ENCODE measurements around the gene ATP6V0D1. TPM values are rescaled to one million over a fixed set of nuclear protein-coding genes. Genes with fewer than 3 reads are reported as not detected.

Gene ATP6V0D1
- total and polyA plus RNA-seq, 9 donors, result 32.5 to 113 (median 63.0) TPM

DNA sequence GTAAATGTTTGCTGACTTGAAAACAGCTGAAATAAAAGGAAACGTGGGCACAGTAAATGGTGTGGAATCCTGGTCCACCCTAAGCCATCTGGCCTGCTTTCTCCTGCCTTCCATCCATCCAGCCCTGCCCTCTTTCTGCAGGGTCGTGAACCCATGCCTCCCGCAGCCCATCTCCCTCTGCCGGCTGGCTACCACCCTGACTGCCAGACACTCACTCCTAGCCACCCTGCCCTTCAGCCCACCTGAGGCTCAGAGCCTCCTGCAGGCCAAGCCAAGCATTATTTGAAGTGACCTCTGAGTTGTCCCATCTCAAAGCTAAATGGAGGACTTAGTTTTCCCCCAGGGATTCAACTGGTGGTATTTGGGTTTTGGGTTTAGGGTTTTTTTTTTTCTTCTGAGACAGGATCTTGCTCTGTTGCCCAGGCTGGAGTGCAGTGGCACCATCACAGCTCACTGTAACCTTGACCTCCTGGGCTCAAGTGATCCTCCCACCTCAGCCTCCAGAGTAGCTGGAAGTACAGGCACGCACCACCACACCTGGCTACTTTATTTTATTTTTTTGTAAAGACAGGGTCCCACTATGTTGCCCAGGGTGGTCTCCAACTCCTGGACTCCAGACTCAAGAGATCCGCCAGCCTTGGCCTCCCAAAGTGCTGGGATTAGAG, 73.0 kb downstream of the ATP6V0D1 start:
- Histone ChIP-seq H3K27ac (no peak overlapping the region), H3K4me3 (no peak overlapping the region), H3K27me3 (no peaks in the 10 kb centered on the region), H3K36me3 (no peaks in the 10 kb centered on the region), H3K4me1 (ENCODE audit: insufficient read depth) (no peaks in the 10 kb centered on the region), H3K9me3 (no peaks in the 10 kb centered on the region)
- TF ChIP-seq, protein P1, sequence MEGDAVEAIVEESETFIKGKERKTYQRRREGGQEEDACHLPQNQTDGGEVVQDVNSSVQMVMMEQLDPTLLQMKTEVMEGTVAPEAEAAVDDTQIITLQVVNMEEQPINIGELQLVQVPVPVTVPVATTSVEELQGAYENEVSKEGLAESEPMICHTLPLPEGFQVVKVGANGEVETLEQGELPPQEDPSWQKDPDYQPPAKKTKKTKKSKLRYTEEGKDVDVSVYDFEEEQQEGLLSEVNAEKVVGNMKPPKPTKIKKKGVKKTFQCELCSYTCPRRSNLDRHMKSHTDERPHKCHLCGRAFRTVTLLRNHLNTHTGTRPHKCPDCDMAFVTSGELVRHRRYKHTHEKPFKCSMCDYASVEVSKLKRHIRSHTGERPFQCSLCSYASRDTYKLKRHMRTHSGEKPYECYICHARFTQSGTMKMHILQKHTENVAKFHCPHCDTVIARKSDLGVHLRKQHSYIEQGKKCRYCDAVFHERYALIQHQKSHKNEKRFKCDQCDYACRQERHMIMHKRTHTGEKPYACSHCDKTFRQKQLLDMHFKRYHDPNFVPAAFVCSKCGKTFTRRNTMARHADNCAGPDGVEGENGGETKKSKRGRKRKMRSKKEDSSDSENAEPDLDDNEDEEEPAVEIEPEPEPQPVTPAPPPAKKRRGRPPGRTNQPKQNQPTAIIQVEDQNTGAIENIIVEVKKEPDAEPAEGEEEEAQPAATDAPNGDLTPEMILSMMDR (IDR thresholded peaks at IDR 0.05), result no peak
- TF ChIP-seq EP300 (IDR thresholded peaks at IDR 0.05), result no peak
- no peak for TF ChIP-seq POLR2A (IDR thresholded peaks at IDR 0.05)
- no peak for DNase-seq
- intact Hi-C loops (cut with DNase I), result loop anchor here in 1 of 4 donors (5.0 kb wide), 1 partner anchor 126 kb away; no protein-coding TSS in a partner anchor
- WGBS, 3 donors, result 78 to 80% (median 79%) methylated on average over 6 of the region's 6 CpGs

- DNase-seq, result peak in 1 of 5 donors; percentile 20
- H3K4me3 ChIP-seq, result no peak overlapping the region
- no peaks in the 10 kb centered on the region for H3K36me3 ChIP-seq
- whole genome bisulfite sequencing, 3 donors, result 87 to 90% (median 88%) methylated on average over 7 of the region's 7 CpGs
- H3K27me3 ChIP-seq, result no peaks in the 10 kb centered on the region
- no peaks in the 10 kb centered on the region for H3K9me3 ChIP-seq
- H3K27ac ChIP-seq, result no peak overlapping the region
- no peak for TF ChIP-seq POLR2A (IDR thresholded peaks at IDR 0.05)
- TF ChIP-seq, protein P1 (IDR thresholded peaks at IDR 0.05), result no peak
- no peak for TF ChIP-seq EP300 (IDR thresholded peaks at IDR 0.05)
- no peaks in the 10 kb centered on the region for H3K4me1 ChIP-seq (ENCODE audit: insufficient read depth)
- intact Hi-C loops (cut with DNase I), result loop anchor here in 1 of 4 donors (5.0 kb wide), 1 partner anchor 125 kb away; no protein-coding TSS in a partner anchor
Observed at GRCh38 chr16:67407176-67407787, 73.7 kb downstream of the ATP6V0D1 start.

- peak in 2 of 5 donors; percentile 42 to 63 for DNase-seq
- no peak overlapping the region for H3K27ac ChIP-seq
- no peaks in the 10 kb centered on the region for H3K9me3 ChIP-seq
- H3K36me3 ChIP-seq, result no peaks in the 10 kb centered on the region
- TF ChIP-seq EP300 (IDR thresholded peaks at IDR 0.05) (no peak), POLR2A (IDR thresholded peaks at IDR 0.05) (no peak)
- TF ChIP-seq, protein P1 (IDR thresholded peaks at IDR 0.05), result no peak
- no peaks in the 10 kb centered on the region for H3K4me1 ChIP-seq (ENCODE audit: insufficient read depth)
- no peaks in the 10 kb centered on the region for H3K27me3 ChIP-seq
- intact Hi-C loops (cut with DNase I), result loop anchor here in 1 of 4 donors (5.0 kb wide), 1 partner anchor 124 kb away; no protein-coding TSS in a partner anchor
- WGBS, 3 donors, result 46 to 60% (median 54%) methylated on average over 18 of the region's 18 CpGs
- no peak overlapping the region for H3K4me3 ChIP-seq
Observed at GRCh38 chr16:67406111-67406971, 74.6 kb downstream of the ATP6V0D1 start.

DNA sequence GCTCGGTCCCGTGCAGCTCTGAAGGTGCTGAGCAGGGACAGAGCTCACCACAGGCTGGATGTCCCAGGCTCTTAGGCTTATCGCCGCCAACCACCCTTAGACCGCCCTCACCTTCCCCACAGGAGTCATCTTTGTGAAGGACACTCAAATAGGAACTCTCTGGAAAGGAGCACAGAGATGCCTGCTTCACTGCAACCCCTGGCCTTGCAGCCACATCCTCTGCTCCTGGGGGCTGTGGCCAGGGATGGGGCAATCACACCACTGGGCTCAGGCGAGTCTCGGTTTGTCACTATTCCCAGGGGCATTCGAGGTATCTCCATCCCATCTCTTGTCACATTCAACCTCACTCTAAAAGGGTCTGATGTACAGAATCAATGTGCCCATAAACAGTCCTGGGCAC, 75.6 kb downstream of the ATP6V0D1 start:
- Histone ChIP-seq H3K36me3 (no peaks in the 10 kb centered on the region), H3K27me3 (no peaks in the 10 kb centered on the region), H3K27ac (no peak overlapping the region), H3K4me1 (ENCODE audit: insufficient read depth) (no peaks in the 10 kb centered on the region), H3K4me3 (no peak overlapping the region), H3K9me3 (no peaks in the 10 kb centered on the region)
- TF ChIP-seq POLR2A (IDR thresholded peaks at IDR 0.05), result no peak
- TF ChIP-seq EP300 (IDR thresholded peaks at IDR 0.05), result no peak
- TF ChIP-seq, protein P1 (IDR thresholded peaks at IDR 0.05), result no peak
- no peak for DNase-seq
- 91 to 94% (median 93%) methylated on average over 8 of the region's 8 CpGs for WGBS, 3 donors
- intact Hi-C loops (cut with DNase I), result loop anchor here in 1 of 4 donors (5.0 kb wide), 1 partner anchor 123 kb away; no protein-coding TSS in a partner anchor
